GM18519 (cell line): ENCODE measurements around the gene PCNX4.

Experiments used
- ATAC-seq: cut with Tn5 transposase; IDR thresholded peaks from one replicate; pipeline ENCODE4 v1.9.1; 2021; ENCODE audit warnings: mild to moderate bottlenecking, moderate library complexity; ENCODE audit not compliant: unreplicated experiment, low FRiP score

PCNX4 gene

GRCh38 chr14:60170948-60171347 lies 79.2 kb downstream of the PCNX4 start:
- ATAC-seq = no peak

- ATAC-seq = no peak
These were observed 80.0 kb downstream of the PCNX4 start for GRCh38 chr14:60171690-60172089.

- no peak for ATAC-seq
These were observed 82.9 kb downstream of the PCNX4 start for GRCh38 chr14:60174352-60175254.

GRCh38 chr14:60175255-60175902 lies 83.7 kb downstream of the PCNX4 start:
- ATAC-seq = no peak

- ATAC-seq = no peak
These were observed 86.4 kb downstream of the PCNX4 start for GRCh38 chr14:60178164-60178563.

- no peak for ATAC-seq
These were observed 87.1 kb downstream of the PCNX4 start for GRCh38 chr14:60178820-60179219.

- ATAC-seq = no peak
These were observed 87.7 kb downstream of the PCNX4 start for GRCh38 chr14:60179431-60179869.

GRCh38 chr14:60183138-60183537 lies 91.4 kb downstream of the PCNX4 start:
- ATAC-seq = no peak

- ATAC-seq = no peak
These were observed 92.0 kb downstream of the PCNX4 start for GRCh38 chr14:60183741-60184140.

GRCh38 chr14:60184146-60184904 lies 92.6 kb downstream of the PCNX4 start:
- ATAC-seq = peak; percentile 42

GRCh38 chr14:60184905-60185555 lies 93.3 kb downstream of the PCNX4 start:
- no peak for ATAC-seq

- ATAC-seq = no peak
These were observed 96.4 kb downstream of the PCNX4 start for GRCh38 chr14:60188115-60188514.

- no peak for ATAC-seq
These were observed 97.0 kb downstream of the PCNX4 start for GRCh38 chr14:60188696-60189095.

GRCh38 chr14:60189923-60190840 lies 98.5 kb downstream of the PCNX4 start:
- ATAC-seq = peak; percentile 41

- no peak for ATAC-seq
These were observed 103.6 kb downstream of the PCNX4 start for GRCh38 chr14:60195179-60195810.

GRCh38 chr14:60196291-60196690 lies 104.6 kb downstream of the PCNX4 start:
- ATAC-seq = no peak

- no peak for ATAC-seq
These were observed 106.0 kb downstream of the PCNX4 start for GRCh38 chr14:60197629-60198303.

GRCh38 chr14:60199321-60199720 lies 107.6 kb downstream of the PCNX4 start:
- no peak for ATAC-seq
